IPS-NIHi7 (cell line): Measurements from ENCODE around the gene CCR3.

Source experiments
- DNase-seq: peaks from one replicate; pipeline ENCODE4 v3.0.0; 2012; ENCODE audit warnings: mixed read lengths; ENCODE audit errors: extremely low spot score

Gene CCR3

DNA sequence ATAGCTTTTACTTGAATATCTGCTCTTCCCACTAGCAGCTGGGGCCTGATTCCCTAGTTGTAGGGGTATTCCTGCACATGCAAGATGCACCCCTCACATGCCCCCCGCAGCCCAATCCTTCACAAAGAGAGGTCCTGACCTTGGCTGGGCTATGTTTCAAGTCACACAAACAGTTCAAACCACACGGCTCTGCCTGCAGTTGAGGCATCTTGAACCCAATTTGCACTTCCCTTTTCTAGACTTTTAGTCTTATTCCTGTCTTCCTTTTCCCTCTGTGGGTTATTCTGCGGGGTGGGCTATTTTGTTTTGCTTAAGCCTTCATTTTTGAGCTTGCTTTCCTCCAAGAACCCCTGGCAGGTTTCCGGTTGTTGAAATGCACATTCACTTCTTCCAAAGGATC, 20.9 kb upstream of the CCR3 start:
- no peak for DNase-seq

DNA sequence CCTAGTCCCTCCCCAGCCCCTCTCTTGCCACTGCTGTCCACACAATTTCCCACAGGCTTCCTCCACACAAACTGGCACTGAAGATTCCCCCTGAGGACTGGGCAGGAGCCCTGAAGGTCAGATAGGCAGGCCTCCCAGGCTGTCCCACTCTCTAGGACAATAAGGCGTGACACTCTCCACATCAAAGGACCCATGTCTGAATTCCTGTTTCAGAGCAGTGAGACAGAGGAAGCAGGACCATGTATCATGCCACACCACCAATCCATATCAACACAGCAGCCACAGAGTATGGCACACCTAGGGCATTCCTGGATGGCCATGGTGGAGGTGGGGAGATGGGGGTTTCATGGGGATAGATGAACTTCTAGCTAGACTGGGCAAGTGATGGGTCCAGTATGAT, 20.3 kb upstream of the CCR3 start:
- no peak for DNase-seq

DNA sequence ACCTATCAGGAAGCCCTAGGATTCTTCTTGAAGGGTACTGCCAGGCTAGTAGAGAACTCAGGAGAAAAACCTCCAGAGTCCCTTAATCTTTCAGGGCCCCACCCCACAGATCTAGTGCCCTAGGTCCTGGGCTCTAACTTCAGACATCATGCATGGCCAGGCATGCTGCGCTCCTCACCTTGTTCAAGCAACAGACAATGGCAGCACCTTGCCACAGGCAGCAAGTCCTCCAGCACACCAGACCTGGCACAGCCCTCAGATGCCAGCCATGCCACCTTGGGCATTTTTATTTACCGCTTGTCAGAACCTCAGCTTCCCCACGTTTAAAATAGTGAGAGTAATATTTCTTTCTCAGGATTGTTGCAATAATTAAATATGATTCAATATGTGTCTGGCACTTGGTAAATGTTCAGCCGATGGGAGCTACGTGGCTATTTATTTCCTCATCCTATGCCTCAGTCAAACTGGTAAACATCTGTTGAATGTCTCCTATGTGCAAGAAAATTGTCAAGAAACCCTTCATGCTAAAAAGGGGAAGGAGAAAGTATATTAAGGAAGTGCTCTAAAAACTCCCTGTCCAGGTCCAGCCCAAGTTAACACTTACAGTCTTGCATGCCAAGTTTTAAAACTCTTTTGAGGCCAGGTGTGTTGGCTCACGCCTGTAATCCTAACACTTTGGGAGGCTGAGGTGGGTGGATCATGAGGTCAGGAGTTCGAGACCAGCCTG, 19.7 kb upstream of the CCR3 start:
- no peak for DNase-seq

DNA sequence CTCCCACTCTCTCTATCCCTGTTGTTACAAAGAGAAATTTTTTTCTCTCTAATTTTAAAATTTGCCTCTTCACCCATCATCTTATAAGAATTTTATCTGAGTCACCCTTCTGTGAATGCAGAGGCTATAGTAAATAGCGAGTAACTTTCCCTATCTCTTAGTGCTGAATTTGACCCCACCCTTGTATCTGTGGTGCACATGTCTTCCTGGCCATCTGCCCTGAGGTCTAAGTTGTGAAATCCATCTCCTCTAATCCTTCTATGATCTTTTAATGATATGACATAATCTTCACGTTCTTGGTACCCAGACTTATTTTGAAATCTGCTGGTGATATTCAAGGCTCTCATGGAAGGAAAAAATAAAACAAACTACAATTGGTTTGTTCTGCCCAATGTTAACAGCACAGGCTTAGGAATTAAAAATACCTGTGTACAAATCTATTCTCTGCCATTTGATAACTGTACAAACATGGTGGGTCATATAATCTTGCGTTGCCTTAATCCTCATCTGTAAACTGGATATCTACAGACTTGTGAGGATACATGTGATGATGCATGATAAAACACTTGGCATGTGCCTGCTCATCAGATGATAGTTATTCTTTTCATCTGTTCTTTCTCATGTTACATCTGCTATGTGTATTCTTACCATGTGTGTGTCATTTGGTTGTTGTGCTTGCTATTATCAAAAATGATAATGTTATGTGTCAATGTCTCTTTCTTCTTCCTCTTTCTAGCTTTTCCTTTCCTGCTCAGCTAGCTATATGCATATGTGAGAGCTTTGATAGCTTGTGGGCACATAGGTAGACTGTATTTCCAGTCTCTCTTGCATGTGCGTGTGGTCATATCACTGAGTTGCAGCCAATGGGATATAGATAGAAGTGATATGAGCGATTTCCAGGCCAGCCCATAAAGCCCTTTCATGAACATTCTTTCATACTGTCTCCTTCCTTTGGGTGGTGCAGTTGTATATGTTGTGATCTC, 13.7 kb upstream of the CCR3 start:
- no peak for DNase-seq

DNA sequence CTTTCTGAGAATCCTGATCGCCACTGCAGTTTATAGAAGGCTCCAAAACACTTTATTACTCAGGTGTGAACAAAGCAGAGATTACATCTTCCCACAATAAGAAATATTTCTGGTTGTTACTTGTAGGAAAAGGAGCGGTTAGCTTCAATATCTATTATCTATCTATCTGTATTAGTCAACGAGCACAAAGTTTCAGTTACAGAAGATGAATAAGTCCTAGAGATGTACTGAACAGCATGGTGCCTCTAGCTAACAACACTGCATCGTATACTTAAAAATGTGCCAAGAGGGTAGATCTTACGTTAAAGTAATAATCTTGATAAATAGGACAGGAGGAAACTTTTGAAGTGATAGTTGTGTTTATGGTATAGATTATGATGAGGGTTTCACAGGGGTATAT, 10.9 kb upstream of the CCR3 start:
- no peak for DNase-seq

DNA sequence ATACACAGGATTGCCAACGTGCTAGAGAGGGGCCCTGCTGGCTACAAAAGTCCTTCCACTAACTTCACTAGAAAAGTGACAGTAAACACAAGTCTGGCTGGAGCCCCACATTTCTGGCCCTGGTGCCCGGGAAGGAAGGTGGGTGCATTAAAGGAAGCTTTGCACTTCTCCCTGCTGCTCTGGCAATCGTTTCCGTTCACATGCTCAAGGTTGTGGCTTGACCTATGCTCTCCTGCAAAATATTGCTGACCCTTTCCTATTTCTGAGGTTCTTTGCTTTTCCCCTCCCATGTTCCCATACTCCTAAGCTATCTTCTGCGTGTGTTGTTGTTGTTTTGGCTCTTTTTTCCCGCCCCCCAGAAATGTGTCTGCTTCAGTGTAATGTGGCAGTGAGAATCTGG, 9.1 kb upstream of the CCR3 start:
- DNase-seq = no peak

DNA sequence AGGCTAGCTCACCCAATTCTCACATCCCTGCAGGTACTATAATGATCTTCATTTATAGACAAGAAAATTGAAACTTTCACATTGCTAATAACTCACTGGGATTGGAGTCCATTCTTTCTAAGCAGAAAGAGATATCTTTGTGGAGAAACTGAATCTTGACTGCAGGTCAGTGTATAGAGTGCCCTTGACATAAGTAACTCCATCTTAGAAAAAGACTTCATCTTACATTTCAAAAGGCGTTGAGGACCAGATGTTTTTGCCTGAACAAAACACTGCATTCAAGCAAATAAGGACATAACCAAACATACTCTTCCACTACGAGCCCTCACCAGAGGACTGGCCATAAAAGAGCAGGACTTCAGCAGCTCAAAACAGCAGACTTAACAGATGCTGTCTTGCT, 6.8 kb upstream of the CCR3 start:
- DNase-seq = no peak

DNA sequence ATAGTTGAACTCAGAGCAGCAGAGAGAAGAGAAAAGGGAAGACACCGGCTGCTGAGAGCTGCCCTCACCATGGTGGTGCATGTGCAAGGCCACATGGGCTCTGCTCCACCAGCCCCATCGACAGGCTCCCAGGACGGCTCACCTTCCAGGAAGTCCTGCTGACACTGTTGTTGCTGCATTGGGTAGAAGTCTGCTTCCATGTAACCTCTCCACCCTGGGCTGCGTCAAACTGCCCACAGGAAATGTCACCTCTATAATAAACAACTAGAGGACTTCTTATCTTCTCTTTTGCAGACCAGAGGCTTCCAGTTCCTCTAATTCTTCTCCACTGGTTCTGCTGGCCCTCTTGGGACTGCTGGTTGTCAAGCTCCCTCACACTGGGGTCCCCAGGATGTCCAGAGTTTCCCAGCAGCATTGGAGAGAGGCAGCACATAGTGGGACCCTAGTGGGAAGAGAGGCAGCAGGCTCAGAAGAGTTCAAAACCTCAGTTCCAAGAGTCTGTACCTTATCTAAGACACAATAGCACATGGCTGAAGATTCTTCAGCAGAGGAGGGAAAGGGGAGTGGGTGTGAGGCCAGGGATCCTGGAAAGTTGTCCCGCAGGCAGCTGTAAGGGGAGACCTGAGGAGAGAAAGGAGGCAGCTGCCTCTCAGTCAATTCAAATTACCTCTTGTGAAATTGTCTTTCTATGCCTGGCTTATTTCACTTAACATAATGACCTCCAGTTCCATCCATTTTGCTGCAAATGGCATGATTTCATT, 5.8 kb upstream of the CCR3 start:
- no peak for DNase-seq

DNA sequence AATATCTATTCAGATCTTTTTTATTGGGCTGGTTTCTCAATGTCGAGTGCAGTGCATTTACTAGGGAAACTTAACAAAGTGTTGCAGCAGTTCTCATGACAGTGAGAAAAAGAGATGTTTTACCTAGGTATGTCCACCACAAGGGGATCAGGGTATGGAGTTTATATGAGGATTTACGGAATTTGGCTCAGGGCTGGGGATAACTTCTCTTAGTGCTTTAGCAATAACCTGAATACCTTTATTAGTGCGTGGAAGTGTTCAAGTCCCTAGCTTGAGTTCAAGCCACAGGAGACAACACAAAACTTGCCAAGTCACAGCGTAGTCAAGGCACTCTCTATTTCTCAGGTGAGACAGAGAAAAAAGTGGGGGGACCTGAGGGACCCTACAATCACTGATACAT, 3.9 kb upstream of the CCR3 start:
- DNase-seq = no peak

DNA sequence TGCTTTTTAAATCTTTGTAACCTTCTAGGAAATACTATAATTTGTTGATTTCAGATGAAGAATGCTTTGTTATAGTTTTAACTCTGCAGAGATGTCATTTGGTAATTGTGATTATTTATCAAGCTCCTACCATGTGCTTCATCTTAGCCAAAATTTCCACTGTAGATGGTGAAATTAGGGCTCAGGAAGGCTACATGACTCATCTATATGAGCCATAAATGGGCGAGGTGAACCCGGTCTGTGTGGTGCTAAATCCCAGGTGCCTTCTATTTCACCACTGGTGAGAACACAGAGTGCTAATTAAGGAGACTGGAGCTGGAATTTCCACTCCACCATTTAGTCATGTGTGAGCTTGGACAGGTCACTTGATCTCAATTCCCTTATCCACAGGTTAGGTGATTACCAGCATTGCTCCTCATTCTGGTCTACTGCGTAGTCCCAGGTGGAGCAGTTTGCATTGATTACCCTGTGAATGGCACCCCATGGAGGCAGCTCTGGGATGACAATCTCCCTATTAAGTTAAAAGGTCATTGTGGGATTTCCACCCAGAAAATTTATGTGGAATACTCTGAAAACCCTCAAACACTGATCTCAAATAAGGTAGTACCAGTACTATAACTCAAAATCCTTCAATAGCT, 2.8 kb upstream of the CCR3 start:
- no peak for DNase-seq

DNA sequence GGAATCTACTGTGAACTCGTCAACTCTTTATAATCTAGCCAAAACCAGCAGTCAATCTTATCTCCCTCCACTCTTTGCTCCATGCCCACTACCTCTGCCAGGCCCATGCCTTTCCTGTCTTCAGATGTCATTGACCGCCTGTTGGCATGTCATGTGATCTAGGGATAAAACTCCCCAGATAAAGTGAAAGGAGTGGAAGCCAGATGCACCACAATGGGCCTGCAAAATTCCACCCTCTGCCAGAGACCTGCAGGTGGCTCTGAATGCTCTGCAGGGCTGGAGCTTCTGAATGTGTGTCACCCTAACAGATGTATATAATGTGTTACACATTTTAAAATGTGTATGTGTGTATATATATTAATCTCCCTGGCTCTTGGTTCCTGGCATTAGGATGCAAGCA, 2.3 kb upstream of the CCR3 start:
- DNase-seq = no peak

DNA sequence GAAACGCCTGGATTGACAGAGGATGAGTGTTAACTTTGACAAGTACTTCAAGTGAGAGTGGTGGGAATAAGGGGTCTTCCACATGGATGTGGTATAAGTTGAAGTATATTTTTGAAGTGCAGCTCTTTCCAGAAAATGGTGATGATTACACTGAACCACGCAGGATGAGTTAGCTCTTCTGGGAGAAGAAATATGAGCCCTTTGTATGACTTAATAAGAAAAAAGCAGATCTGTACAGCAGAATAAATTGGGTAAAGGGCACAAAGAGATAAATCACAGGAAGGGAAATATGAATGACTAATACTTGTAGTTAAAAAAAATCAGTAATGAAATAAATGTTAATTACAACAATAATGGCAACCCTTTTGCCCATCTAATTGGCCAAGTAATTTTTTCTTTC, 1.3 kb downstream of the CCR3 start:
- no peak for DNase-seq

DNA sequence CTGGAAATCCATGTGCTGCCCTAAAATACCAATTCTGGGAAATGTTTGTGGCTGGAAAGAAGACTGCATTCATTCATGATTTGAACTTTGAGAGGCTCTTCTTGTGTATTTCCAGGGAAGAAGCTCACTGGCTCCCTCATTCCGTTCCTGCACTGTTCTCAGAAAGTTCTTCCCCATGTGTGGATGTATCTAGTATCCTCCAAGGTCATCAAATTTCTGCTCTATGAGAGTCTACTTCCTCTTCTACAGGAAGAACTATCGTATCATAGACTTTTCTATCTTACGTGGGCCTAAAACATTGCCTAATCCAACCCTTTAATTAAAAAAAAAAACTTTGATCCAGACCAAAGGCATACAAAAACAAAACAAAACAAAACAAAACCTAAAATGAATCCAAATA, 2.9 kb downstream of the CCR3 start:
- DNase-seq = no peak

DNA sequence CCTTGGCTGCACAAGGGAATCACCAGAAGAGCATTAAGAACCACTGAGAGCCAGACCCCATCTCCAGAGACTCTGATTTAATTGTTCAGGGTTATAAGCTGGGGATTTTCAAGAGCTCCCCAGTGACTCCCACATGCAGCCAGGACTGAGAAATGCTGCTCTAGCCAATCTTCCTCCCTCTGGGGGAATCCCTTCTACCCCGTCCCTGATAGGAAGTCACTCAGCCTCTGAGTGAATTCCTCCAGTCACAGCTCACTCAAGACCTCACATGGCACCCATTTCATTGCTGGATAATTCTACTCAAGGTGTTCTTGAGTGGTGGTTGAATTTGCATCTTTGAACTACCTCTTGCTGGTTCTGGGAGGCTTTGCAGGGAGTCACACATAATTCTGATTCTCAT, 10.7 kb downstream of the CCR3 start:
- DNase-seq = no peak

DNA sequence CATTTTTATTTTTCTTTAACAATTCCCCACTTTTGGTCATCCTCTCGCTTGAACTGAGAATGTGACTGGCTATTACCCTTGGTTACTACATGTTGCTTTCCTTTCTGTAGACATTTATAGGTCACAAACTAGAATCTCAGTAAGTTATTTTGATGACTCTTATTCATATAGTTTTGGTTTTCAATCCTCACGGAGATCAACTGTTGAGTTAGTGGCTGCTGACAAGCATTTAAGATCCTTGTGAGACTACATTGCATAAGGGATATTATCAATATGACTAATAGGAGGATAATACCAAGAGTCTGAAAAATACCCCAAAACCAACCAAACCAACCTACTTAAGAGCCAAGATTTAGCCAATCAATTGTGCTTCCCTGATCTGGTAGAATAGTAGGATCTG, 16.3 kb downstream of the CCR3 start:
- no peak for DNase-seq

DNA sequence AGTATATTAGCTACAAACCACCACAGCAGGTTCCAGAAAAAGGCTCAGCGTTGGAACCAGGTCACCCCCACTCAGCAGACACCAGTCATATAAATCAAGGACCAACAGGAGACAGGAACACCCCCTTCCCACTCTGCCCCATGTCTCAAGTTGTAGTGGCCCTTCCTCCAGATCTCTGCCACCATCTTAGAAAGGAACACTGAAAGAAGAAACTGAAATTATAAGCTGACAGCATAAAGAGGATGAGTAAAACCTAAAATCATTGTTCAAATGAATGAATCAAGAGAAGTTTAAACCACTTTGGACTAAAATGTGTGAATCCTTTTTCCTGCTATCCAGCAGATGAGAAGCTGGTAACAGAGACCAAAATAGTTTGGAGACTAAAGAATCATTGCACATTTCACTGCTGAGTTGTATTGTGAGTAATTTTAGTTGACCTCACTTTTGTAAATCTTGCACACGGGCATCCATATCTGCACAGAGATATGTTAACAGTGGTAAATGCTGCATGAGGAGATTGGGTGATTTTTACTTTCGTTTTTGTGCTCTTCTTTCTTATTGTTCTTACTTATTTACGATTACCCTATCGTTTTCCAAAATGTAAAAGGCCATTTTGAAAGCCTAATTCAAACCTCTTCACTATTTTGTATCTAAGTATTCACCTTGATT, 19.8 kb downstream of the CCR3 start:
- no peak for DNase-seq

DNA sequence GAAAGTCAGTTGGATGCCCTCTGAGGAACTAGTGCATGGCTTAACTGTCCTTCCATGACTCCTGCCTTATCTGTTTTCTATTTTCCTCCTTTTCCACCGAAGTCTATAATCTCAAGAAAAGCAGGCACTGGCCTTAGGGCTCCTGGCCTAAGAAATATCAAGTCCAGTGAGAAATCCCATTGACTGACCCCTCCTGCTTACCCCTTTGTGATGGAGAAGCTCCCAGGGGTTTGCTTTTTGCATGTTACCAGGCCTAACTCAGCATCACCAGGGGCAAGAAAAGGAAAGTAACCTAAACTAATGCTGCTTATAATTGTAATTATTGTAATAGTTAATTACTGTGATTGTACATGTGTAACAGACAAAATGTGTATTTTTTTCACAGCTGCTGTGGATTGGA, 21.7 kb downstream of the CCR3 start:
- peak; percentile 41 for DNase-seq

DNA sequence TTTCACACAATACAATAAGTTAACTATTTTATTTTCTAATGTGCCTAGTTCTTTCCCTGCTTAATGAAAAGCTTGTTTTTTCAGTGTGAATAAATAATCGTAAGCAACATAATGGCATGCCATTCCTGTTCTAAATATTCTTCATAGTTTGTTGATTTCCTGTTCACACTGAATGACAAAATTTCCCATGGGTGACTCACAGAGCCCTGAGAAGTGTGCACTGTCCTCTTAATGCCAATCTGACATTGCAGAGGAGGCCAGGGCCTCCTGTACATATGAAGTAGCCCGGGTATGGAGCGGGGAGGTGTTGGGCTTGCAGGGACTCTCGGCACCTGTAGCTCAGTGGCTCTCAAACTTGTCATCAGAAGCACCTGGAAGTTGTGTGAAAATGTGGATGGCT, 24.3 kb downstream of the CCR3 start:
- no peak for DNase-seq

DNA sequence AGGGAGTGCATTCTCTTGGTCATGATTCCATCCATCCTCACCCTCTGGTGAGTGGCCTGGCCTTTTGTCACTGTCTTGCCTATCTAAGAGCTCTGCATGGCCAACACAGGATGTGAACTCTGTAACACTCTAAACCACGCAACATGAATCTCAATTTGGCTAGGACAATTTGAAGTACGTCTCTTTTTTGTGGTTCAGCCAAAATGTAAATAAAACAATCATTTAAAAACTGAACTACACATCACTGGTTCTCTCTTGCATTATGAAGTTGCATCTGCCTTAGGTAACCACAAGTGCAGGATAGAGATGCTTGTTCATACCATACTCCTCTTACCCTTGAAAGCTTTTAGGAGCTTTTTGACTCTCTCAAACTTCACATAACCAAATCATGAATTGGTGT, 27.3 kb downstream of the CCR3 start:
- DNase-seq = no peak

DNA sequence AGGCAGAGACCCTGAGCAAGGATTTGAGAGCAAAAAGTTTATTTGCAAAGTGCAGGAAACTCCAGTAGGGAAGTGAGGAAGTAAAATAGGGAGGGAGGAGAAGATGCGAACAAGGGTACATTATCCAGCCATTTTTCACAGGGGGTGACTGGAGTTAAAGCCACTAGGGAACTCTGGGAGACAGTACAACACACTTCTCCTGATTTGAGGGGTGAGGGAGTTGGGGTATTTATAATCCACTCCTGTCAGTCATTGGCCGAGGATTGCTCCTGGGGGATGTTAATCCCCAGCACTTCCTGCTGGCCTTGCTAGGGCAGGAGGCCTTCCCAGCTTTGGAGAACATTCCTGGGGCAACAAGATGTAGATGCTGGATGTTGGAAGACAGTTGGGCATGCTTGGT, 28.2 kb downstream of the CCR3 start:
- DNase-seq = no peak

DNA sequence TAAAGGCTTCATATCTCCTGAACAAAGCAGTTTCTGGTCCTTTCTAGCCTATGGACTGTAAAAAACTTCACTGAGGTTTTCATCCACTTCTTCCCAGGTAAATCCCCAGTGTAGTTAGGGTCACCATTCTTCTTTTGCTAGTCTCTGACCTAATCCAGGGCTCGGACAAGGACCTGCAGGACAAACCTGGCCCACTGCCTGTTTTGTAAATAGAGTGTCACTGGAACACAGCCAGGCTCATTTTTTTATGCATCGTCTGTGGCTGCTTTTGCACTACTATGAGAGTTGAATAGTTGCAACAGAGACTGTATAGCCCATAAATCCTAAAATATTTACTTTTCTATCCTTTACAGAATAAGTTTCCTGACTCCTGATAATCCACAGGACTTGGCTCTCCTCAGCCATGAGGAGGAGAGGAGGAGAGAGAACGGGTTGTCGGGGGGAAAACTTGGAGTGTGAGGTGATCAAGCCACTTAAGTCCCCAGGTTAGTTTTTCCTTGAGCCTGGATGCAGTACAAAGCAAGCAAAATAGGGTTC, 29.0 kb downstream of the CCR3 start:
- DNase-seq = no peak
